Kidney epithelial cell (primary cell): ENCODE results near the gene SGCD. TPM values are rescaled to one million over a fixed set of nuclear protein-coding genes. Genes with fewer than 3 reads are reported as not detected.

Source experiments
- DNase-seq: peaks from one replicate; pipeline ENCODE4 v3.0.0-alpha.2; 2010; ENCODE audit warnings: low read depth
- H3K27me3 ChIP-seq: 2 replicates; pipeline ENCODE4 v1.6.0; 2011; ENCODE audit warnings: low read length; ENCODE audit not compliant: control insufficient read depth, insufficient read depth
- H3K36me3 ChIP-seq: 2 replicates; pipeline ENCODE4 v1.5.1; 2011; ENCODE audit warnings: low read length; ENCODE audit not compliant: control insufficient read depth, insufficient read depth
- H3K4me3 ChIP-seq: 2 replicates; pipeline ENCODE4 v1.5.1; 2011; ENCODE audit warnings: low read depth, mild to moderate bottlenecking, control low read depth, low read length
- total RNA-seq: library from RNA; depleted of rRNA; stranded (reverse); fragments of >200 nt; gene quantifications from 2 replicates; pipeline ENCODE4 v1.2.3, GENCODE V29; 2015
- TF ChIP-seq, protein P1 (sequence below): IDR thresholded peaks from 2 replicates; pipeline ENCODE4 v1.5.1; 2011; ENCODE audit warnings: mild to moderate bottlenecking, moderate library complexity, low read length, control low read depth, inconsistent platforms; ENCODE audit not compliant: insufficient read depth, poor library complexity, severe bottlenecking

Gene SGCD
- total RNA-seq, 1 donor from 2014 or later = 0.29 TPM

DNA sequence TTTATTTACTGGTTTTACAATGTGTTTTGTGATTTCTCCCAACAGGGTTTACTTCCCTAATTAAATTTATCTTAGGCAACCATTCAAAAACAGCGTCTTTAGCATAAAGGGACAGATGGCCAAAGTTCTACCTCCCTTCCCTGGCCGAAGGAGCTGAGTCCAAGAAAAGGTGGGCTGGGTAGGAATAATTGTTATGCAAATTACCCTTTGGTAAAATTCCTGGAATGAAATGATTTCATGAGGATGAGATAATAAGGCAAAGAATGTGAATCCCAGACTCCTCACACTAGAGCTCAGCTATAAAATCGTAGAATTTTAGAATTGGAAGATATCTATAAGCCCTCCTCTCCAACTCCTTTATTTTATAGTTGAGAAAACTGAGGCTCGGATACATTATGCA is 119.6 kb downstream of the SGCD start:
- TF ChIP-seq, protein P1, sequence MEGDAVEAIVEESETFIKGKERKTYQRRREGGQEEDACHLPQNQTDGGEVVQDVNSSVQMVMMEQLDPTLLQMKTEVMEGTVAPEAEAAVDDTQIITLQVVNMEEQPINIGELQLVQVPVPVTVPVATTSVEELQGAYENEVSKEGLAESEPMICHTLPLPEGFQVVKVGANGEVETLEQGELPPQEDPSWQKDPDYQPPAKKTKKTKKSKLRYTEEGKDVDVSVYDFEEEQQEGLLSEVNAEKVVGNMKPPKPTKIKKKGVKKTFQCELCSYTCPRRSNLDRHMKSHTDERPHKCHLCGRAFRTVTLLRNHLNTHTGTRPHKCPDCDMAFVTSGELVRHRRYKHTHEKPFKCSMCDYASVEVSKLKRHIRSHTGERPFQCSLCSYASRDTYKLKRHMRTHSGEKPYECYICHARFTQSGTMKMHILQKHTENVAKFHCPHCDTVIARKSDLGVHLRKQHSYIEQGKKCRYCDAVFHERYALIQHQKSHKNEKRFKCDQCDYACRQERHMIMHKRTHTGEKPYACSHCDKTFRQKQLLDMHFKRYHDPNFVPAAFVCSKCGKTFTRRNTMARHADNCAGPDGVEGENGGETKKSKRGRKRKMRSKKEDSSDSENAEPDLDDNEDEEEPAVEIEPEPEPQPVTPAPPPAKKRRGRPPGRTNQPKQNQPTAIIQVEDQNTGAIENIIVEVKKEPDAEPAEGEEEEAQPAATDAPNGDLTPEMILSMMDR = no peak
- Histone ChIP-seq H3K36me3 (no peaks in the 10 kb centered on the region), H3K4me3 (no peak overlapping the region), H3K27me3 (no peaks in the 10 kb centered on the region)
- DNase-seq = no peak

DNA sequence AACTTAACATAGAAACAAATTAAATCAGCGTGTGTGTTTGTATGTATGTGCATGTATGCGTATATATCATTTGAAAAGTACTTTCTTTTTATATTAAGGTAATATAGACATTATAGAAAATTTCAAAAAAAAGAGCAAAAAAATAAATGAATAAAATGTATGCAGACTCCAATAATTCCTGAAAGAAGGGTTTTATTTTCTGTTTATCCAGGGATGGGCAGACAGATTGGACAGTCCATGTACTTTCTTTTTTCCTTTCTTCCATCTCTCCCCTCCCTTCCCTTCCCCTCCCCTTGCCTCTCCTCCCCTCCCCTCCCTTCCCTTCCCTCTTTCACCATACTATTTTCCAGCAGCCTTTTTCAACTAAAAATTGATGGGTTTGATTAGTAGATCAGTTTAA is 123.8 kb downstream of the SGCD start:
- TF ChIP-seq, protein P1 = no peak

DNA sequence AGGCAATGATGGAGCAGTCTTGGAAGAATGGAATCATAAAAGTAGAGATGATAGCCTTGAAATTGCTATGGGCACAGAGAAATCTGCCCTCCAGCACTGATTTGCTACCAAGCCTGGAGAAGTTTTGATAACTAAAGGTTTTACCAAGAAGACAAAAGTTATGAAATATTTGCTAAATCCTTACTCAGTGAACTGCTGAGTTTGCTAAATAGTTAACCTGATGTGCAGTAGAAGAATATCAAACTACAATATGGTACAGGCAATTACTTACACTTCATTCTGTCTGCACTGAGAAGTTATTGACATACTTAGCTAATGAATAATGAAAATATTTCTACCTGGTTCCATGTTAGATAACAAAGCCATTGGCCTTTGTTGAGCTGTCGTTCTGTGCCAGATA is 124.5 kb downstream of the SGCD start:
- Histone ChIP-seq H3K27me3 (no peaks in the 10 kb centered on the region), H3K4me3 (no peak overlapping the region), H3K36me3 (no peaks in the 10 kb centered on the region)
- TF ChIP-seq, protein P1 = no peak
- DNase-seq = no peak

More for the DNA sequence above, 123.8 kb downstream of the SGCD start:
- no peak overlapping the region for H3K4me3 ChIP-seq
- H3K27me3 ChIP-seq = no peaks in the 10 kb centered on the region
- H3K36me3 ChIP-seq = no peaks in the 10 kb centered on the region
- DNase-seq = no peak

DNA sequence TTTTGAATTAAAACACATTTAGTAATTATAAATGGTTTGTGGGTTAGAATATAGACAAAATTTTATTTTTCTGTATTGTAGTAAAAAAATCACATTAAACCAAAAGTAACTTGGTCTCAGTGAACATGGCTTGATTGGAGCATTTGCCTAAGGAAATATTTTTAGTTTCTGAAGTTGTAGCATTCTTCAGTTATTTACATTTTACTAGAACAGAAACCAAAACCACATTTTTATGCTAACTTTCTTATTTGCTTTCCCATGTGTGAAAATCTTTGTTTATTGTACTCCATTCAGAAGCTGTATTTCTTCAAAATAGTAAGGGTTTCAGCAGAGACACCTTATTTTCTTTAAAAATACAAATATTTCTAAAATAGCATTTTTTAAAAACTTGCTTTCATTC is 129.9 kb downstream of the SGCD start:
- TF ChIP-seq, protein P1 = no peak
- Histone ChIP-seq H3K36me3 (no peaks in the 10 kb centered on the region), H3K27me3 (no peaks in the 10 kb centered on the region), H3K4me3 (no peak overlapping the region)
- DNase-seq = no peak

DNA sequence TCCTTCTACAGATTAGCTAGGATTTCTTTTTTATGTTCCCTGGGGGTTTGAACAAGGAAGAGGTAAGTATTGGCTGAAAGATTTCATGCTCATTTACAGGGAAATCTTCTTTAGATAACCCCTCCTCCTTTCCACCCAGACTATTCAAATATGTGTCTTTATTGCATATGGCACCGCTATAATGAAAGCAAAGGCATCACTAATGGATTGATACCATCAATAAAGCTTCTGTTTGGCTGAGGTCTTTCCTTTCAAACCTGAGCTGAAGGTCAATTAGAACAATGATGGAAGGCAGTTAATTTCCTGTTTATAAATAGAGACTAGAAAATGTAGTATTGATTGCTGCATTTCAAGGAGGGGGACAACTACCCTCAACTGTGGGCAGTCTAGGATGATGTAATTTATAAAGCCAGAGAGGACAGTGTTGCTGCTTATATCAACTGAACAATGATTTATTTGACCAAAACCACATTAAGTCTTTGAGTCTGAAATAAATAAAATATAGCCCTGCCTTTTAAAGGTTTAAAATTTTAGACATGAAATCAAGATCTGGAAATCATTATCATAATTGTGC is 132.9 kb downstream of the SGCD start:
- no peaks in the 10 kb centered on the region for H3K36me3 ChIP-seq
- H3K4me3 ChIP-seq = no peak overlapping the region
- TF ChIP-seq, protein P1 = no peak
- no peak for DNase-seq
- no peaks in the 10 kb centered on the region for H3K27me3 ChIP-seq

DNA sequence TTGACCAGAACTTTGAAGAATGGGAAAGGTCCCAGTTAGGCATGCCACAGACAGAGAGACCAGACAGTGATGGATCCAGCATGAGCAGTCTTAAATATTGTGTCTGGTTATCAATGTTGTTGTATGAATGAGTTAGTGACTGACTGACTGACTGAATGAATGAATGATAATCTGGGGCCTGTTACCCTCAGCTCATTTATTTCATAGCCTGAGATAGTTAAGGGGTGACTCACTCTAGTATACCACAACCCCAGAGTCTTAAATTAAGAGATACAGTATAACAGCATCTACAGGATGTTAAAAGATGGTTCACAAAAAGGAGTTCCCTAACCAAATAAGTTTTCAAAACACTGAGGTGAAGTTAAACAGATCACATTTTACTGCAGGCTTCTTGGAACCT is 133.5 kb downstream of the SGCD start:
- TF ChIP-seq, protein P1 = no peak

More for the DNA sequence above, 133.5 kb downstream of the SGCD start:
- Histone ChIP-seq H3K4me3 (no peak overlapping the region), H3K36me3 (no peaks in the 10 kb centered on the region), H3K27me3 (no peaks in the 10 kb centered on the region)
- DNase-seq = no peak
